GM15510 (cell line): Measurements from ENCODE around the gene IFRD2.

ENCODE experiments used
- POLR2A ChIP-seq: IDR thresholded peaks from 3 replicates; pipeline ENCODE4 v1.6.1; 2011; ENCODE audit warnings: borderline replicate concordance; ENCODE audit not compliant: insufficient read length; ENCODE audit errors: extremely low read depth

The IFRD2 gene

GRCh38 chr3:50286322-50287227 lies 5.7 kb downstream of the IFRD2 start:
- no peak for TF ChIP-seq POLR2A

GRCh38 chr3:50279255-50280016 lies 12.8 kb downstream of the IFRD2 start:
- no peak for TF ChIP-seq POLR2A

- no peak for TF ChIP-seq POLR2A
Measured at GRCh38 chr3:50278880-50279224, 13.4 kb downstream of the IFRD2 start, which contains the start of gene LSMEM2. Gene LSMEM2, plus strand, starts transcription at chr3:50279087. Its CDS starts 27 bp downstream, at chr3:50279114.

- TF ChIP-seq POLR2A: no peak
Measured at GRCh38 chr3:50278123-50278879, 13.9 kb downstream of the IFRD2 start.

GRCh38 chr3:50276762-50277101 lies 15.5 kb downstream of the IFRD2 start:
- TF ChIP-seq POLR2A: no peak

GRCh38 chr3:50275996-50276761 lies 16.1 kb downstream of the IFRD2 start:
- no peak for TF ChIP-seq POLR2A

GRCh38 chr3:50275141-50275995 lies 16.9 kb downstream of the IFRD2 start:
- no peak for TF ChIP-seq POLR2A

GRCh38 chr3:50274371-50275104 lies 17.7 kb downstream of the IFRD2 start:
- TF ChIP-seq POLR2A: no peak

GRCh38 chr3:50273689-50274065 lies 18.6 kb downstream of the IFRD2 start:
- no peak for TF ChIP-seq POLR2A

- TF ChIP-seq POLR2A: no peak
Measured at GRCh38 chr3:50272911-50273688, 19.1 kb downstream of the IFRD2 start.

GRCh38 chr3:50271314-50271936 lies 20.8 kb downstream of the IFRD2 start:
- no peak for TF ChIP-seq POLR2A
